ENCODE measurements around the gene WDR20.

The WDR20 gene

DNA sequence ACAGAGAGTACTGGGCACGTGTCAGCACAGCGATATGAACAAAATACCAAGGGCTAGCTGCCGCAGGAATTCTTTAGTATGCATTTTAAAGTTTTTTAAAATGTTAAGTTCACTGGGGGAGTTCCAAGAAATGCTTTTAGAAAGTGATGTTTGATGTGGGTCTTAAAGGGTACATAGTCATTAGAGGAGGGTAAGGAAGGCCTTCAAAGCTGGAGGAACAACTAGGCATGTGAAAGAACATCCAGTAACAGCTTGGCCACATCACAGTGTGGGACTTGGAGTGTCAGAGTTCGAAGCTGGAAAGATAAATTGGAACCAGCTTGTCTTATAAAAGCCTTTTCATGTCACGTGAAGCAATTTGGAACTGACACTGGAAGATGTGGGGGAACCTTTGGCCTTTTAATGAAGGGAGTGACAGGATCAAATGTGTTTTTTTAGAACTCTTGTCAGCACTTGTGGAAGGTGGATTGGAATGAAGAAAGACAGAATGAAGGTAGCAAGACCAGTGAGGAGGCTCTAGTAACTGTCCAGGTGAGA is 57.7 kb downstream of the WDR20 start:
- DNase-seq (ENCODE audit: low read depth in 2 of 2): no peak

DNA sequence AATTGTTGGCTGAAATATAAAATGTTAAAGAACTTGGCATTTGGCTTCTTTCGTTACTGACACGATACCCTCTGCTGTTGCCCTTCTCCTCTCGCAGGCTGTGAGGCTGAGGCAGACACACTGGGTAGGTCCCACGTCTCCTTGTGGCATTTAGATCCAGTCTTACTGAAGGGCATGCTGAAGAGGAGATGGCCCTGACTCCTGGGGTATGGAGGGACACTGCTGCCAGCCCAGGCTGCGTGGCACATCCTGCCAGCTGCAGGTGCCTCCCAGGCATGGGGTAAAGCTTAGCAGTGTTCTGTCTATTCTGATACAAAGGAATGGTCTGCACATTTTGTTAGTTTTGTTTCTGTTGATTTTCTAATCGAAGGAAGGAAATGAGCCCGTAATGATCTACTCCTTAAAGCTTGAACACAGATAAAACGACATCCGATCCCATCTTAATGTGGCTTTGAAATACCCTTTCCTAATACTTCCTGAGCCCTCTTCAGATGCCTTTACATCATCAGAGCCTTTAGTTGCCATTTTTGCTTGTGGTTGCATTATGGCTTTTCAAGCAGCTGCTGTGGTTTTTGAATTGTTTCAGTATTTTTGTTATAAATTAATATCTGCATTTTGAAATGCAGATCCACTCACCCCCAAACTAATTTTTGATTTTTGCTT is 61.1 kb downstream of the WDR20 start:
- no peak for DNase-seq (ENCODE audit: low read depth in 2 of 2)

DNA sequence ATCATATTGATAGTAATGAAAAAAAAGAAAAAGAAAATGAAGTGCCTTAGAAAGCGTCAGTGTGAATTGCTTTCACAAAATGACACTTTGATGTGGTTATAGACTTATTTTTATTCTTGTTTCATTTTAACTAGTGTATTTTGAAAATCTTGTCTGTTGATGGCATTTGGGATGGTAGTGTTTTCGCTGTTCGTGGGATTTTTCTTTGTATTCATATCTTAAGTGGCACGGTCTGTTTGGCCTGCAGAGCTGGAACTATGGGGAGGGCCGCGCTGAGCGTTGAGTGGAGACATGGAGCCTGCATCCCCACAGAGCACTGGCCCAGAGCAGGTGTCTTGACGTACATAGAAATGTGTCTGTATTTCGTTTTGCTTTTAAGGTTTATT is 61.6 kb downstream of the WDR20 start:
- no peak for DNase-seq (ENCODE audit: low read depth in 2 of 2)

DNA sequence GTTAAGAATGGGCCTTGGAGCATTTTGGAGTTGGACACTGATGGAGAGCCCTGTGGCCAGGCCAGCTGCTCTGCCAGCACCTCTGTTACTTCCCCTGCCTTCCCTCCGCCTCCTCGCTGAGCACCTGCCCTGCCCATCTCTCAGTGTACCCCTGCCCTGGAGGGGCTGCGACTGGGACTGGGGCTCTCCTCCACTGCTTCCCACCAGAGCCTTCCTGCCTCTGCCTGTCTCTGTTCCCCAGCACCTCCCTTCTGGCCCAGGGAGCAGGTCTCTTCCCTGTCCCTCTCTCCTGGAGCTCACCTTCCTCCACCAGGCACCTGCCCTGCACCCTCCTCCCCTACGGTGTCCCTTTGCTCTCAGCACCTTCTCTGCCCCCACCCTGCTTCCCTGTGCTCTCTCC is 62.1 kb downstream of the WDR20 start:
- DNase-seq (ENCODE audit: low read depth in 2 of 2): no peak

DNA sequence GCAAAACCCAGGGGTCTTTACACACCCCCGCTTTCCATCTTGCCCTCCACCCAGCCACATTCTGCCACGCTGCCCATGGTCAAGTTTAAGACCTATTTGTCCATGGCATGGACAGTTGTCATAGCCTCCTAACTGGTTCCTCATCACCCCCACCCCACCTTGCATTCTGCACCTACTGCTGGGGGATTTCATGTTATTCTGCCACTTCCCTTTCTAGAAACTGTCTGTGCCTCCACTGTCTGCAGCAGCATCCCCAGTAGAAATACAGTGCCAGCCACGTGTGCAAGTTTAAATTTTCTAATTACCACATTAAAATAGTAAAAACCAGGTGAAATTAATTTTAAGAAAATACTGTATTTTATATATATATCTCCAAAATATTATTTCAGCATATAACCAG is 63.2 kb downstream of the WDR20 start:
- DNase-seq (ENCODE audit: low read depth in 2 of 2): no peak

DNA sequence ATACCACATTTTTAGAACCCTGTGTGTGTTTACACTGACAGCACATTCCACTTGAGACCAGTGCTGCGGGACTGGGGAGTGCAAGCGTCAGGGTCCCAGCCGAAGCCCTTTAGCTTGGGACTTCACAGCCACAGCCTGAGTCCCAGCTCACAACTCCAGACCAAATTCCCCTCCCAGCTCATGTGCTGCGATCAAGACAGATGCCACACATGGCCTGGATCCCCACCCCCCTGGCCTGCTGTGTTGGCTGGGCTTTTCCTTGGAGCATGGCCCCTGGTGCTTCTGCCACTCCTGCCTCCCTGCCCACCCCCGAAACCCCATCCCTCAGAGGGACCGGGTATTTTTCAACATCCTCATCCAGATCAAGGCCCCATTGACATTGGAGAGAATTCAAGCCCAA is 63.7 kb downstream of the WDR20 start:
- no peak for DNase-seq (ENCODE audit: low read depth in 2 of 2)

DNA sequence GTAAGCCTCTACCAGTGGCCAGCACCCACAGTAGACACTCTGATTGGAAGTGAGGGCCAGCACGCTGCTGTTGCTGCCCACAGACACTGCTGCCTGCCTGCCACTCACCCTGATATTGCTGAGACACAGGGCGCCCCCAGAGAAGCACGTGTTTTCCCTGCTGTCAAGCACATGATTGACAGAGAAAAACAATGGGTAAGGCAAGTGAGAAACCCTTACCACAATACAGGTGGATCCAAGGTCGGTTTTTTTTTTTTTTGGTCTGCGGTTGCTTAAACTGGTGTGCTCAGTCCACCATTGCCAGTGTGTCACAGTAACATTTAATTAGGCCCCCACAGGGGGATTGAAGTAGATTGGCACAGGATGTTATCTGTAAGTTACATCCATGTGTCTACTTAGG is 65.9 kb downstream of the WDR20 start:
- DNase-seq (ENCODE audit: low read depth in 2 of 2): no peak

DNA sequence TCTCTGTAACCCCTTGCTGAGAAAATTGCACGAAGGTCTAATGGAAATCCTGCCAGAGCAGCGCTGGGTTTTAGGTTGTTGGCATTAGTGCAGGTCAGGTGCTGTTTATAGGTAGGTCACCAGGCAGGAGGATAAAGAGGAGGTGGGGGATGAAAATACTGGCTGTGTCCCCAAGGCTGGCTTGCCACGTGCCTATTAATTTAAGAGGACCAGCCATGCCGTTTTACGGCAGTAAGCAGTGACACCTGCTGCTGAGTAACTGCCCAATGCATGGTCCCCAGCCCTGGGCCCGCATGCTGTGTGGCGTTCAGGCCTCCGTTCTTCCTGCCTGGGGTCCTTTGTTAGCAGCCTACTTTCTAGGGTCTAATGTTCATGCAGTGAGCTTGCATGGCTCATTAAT is 67.2 kb downstream of the WDR20 start:
- DNase-seq (ENCODE audit: low read depth in 2 of 2): no peak

DNA sequence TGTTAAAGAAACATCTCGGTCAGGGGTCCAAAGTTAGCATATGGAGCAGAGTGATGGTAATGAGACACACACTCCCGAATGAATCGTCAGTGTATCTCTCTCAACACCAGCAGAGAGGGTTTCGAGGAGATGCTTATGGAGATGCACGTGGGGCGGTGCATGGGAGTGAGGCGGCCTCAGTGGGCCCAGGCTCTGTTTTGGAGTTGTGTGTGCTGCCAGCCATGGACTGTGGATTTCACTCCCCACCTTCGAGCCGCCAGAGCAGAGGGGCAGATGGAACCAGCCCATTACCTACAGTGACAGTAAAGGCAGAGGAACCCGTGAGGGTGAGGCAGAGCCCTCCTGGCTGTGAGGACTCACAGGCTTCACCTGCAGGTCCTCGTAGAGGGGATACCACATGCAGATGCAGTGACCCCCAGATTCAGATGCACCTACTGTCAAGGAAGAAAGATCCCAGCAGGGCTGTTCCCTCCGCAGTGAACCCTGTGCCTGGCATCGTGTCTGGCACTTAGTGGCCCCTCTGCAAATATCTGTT is 68.2 kb downstream of the WDR20 start:
- DNase-seq (ENCODE audit: low read depth in 2 of 2): no peak

DNA sequence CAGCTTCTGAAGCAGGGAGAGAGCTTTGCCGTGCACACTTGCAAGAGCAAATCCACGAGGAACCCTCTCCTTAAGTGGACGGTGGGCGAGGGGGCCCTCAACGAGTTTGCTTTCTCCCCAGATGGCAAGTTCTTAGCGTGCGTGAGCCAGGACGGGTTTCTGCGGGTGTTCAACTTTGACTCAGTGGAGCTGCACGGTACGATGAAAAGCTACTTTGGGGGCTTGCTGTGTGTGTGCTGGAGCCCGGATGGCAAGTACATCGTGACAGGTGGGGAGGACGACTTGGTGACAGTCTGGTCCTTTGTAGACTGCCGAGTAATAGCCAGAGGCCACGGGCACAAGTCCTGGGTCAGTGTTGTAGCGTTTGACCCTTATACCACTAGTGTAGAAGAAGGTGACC is 69.0 kb downstream of the WDR20 start:
- DNase-seq (ENCODE audit: low read depth in 2 of 2): no peak

DNA sequence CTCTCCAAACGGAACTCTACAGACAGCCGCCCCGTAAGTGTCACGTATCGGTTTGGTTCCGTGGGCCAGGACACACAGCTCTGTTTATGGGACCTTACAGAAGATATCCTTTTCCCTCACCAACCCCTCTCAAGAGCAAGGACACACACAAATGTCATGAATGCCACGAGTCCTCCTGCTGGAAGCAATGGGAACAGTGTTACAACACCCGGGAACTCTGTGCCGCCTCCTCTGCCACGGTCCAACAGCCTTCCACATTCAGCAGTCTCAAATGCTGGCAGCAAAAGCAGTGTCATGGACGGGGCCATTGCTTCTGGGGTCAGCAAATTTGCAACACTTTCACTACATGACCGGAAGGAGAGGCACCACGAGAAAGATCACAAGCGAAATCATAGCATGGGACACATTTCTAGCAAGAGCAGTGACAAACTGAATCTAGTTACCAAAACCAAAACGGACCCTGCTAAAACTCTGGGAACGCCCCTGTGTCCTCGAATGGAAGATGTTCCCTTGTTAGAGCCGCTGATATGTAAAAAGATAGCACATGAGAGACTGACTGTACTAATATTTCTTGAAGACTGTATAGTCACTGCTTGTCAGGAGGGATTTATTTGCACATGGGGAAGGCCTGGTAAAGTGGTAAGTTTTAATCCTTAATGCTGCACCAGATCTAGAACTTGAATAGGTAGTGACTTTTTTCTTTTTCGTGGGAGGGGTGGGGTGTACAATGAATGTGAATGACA is 69.7 kb downstream of the WDR20 start:
- no peak for DNase-seq (ENCODE audit: low read depth in 2 of 2)

DNA sequence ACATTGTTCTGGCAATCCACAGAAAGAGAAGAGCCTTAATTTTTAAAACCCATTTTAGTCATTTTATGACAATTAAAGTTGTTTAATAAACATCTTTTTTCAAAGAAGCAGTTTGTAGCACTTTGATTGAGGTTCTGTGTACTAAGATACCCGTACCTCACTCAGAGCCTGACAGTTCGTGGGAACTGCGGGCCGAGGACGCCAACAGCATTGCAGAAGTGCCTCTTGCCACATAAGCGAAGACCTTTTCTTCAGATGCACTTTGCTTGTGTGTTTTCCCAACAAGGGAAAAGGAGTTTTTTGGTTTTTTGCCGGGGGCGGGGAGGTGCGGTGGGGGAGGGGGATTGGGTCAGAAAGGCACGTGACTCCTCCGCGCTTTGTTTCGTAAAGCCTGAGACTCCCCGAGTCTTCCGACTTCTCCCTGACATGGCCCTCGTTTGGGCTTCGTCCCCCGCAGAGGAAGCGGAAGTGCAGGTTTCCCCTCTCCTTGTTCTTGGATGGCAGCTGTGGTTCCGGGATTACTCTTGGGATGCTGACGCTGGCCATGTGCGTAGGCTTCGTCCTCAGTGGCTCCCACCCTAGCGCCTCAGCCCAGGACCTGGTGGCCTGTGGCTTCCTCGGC is 70.8 kb downstream of the WDR20 start:
- no peak for DNase-seq (ENCODE audit: low read depth in 2 of 2)

DNA sequence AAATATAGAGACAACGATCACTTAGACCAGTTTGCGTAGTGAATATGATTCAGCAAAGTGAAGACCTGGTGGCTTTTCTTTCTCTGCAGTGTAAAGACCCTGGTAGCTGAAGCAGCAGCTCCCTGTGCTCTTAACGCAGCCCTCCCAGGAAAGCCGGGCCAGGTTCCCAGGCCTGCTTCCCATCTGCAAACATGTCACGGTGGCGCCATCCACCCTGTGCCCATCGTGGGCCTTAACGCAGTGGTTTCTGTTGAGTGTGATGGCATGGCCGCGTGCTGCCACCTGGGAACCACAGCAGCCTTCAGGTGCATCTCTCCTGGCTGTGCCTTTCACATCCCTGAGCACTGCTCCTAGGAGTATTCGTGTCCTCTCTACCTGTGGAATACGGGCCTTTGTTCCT is 71.5 kb downstream of the WDR20 start:
- DNase-seq (ENCODE audit: low read depth in 2 of 2): no peak

DNA sequence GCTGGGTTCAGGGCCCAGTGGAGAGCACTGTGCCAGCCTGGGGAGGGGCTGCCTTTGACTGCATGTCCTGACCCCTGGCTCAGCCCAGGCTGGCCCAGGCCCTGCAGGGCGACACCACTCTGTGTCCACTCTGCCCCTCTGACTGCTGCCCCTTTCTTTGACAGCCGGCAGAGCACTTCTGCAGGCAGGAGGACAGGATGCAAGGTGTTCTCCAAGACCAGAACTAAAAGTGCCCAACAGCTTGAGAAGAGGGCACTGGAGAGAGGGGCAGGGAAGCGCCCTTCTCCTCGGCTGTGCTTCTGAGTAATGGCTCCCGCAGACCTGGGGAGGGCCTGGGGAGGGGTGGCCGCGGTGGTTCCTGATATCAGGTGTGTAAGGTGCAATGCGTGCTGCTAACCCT is 72.7 kb downstream of the WDR20 start:
- no peak for DNase-seq (ENCODE audit: low read depth in 2 of 2)

DNA sequence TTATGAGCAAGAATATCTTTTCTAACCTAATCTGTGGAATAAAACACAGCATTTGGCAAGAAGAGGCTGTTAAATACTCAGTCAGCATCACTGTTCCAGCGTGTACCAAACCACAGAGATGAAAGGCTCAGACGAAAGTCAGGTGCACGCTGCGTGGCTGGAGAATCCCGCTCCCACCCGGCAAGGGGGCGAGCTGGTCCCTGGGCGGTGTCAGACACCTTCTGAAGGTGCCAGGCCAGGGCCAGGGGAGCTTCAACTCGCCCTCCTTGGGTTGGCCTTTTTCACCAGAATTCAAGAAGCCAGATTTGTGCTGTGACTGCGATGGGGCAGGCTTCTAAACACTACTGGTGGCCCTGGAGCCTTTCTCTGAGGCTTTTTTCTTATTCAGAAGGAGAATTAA is 73.1 kb downstream of the WDR20 start:
- no peak for DNase-seq (ENCODE audit: low read depth in 2 of 2)

DNA sequence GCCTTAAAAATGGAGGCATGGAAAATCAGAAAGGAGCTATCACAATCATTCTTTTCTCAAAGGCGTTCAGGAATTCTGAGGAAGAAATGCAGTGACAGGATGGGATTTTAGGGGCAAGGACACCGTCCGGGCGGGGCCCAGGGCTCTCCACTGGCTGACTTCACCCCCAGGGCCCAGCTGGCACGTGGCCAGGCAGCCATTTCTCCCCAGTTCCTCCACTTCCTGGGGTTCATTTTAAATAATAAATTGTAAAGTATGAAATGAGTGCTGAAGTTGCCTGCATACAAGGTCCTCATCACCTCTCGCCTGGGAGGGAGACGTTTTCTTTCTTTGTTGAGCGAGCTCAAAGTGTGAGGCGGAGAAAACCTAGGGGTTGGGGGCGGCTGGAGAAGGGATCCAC is 73.8 kb downstream of the WDR20 start:
- no peak for DNase-seq (ENCODE audit: low read depth in 2 of 2)

DNA sequence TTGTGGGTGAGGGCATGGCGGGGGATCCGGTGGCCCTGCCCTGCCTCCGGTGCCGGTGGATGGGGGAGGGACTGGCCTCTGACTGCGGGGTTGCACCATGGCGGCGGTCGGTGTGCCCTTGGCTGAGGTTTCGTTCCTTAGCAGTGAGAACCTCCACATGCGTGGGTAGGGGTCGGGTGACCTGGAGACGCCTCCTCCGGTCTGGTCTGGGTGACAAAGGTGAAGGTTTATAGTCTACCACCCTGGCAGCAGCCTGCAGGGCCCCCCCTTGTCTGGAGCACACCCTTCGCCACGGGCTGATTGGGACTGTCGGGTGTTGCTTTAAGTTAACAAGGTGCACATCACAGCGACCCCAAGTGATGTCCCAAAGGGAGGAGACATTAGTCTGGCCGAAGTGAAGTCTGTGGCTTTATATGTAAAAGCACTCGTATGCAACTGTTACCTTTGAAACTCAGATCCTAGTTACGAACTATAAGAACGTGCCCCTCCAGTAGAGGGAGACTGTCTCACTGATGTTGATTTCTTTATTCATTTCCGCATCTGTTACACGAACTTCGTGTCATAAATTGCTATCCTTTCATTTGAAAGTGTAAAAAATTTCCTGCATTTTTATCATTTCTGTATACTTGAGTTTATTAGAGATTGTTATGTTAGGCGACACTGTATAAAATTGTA is 74.4 kb downstream of the WDR20 start:
- DNase-seq (ENCODE audit: low read depth in 2 of 2): no peak

DNA sequence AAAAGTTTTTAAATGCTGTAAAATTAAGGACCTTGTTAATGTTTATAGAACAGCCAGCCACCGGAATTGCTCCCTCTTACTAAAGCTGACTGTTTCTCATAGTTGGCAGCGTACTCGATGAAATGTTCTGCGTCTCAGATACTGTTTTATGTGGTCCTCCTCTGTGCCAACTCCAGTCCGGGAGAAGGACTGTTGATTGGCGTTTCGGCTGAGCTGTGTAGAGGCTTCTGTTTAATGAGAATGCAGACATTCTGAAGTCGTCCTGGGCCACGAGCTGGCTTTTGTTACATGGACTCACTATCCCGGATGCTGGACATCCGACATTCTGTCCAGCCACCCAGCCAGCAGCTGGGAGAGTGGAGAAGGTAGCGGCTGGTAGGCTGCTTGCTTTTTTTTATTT is 75.4 kb downstream of the WDR20 start:
- no peak for DNase-seq (ENCODE audit: low read depth in 2 of 2)

DNA sequence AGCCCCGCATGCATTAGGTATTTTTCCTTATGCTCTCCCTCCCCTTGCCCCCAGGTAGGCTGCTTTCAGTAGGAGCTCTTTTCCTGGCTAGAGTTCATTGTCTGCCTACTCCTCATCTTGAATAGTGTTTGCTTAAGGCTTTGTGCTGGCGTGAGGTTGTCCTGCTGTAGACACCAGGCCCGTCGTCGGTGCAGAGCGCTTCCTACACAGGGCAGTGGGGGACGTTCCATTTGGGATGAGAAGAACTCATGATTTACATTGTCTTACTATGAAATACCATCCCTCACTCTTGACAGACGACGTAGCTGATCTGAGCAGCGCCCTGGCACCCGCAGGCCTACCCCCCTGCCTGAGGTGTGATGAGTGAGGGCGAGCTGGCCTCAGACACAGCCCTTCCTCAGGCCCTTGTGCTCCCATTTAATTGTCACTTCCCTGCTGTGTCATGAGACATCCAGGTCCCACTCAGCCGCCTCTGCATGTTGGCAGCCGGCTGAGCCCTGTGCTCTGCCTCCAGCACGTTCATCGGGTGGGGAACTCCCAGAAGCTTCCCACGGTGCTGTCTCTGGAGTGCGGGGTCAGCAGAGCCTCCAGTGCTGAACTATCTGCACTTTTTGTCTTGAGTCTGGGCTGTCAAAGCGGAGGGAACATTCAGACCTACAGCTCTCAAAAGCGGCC is 76.0 kb downstream of the WDR20 start:
- DNase-seq (ENCODE audit: low read depth in 2 of 2): no peak

DNA sequence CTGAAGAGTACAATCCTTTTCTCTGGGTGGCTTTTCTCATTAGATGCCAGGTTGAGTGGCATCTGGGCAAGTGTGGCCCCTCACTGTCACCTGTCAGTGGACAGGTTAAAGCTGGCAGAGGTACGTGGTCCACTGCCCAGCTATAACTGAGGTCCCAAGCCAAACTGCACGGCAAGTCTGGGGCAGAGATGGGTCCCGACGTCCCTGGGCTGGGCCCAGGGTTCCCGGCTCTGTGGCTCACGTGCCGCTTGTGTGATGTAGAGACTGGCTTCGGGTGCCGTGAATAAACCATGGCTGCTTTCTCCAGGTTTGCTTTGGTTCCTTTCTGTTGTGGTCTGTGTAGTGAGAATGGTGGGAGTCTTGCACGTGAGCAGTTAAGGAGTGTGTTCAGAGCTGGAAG is 77.7 kb downstream of the WDR20 start:
- no peak for DNase-seq (ENCODE audit: low read depth in 2 of 2)

DNA sequence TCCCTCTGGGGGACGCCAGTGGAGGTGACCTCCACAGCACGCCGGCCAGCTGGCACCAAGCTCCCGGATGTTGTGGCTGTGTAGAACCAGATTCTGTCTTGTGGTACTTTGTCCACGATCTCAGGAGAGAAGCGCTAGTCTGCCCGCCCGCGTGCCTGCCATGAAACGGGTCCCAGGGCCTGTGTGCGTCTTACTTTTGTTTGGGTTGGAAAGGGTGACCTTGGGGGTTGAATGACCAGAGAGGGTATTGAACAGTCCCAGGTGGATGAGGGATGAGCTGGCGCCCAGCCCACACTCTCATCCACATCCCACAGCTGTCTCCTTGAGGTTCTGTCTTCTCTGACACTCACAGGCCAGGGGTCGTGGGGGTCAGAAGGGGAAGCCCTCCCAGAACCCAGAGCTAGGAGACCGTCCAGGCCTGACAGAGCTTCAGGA is 78.3 kb downstream of the WDR20 start:
- DNase-seq (ENCODE audit: low read depth in 2 of 2): no peak

DNA sequence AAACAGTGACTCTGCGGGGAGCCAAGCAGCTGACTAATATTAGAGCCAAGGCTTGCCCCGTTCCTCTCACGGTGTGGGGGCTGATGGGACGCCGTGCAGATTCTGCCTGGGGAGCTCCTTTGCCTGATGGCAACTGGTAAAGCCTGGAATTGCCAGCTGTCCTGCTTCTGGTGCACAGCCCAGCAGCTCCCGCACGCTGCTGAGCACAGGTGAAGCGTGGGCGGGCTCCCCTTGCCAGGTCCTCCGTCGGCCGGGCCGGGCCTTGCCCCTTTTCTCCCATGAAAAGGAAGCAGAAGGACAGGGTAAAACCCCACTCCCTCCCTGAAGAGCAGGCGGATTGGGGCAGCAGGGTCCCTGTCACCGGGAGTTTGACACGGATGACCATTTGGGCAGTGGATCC is 79.0 kb downstream of the WDR20 start:
- DNase-seq (ENCODE audit: low read depth in 2 of 2): no peak
